GM19099 (cell line): Measurements from ENCODE around the gene UPK2.

Experiments
- POLR2A ChIP-seq: IDR thresholded peaks from 3 replicates; pipeline ENCODE4 v1.6.1; 2011; ENCODE audit warnings: low read depth; ENCODE audit not compliant: insufficient read length; ENCODE audit errors: extremely low read depth

UPK2 gene

GRCh38 chr11:118915396-118915795 lies 40.7 kb upstream of the UPK2 start:
- no peak for TF ChIP-seq POLR2A

- TF ChIP-seq POLR2A: no peak
Measured at GRCh38 chr11:118915941-118916841, 39.9 kb upstream of the UPK2 start.

DNA sequence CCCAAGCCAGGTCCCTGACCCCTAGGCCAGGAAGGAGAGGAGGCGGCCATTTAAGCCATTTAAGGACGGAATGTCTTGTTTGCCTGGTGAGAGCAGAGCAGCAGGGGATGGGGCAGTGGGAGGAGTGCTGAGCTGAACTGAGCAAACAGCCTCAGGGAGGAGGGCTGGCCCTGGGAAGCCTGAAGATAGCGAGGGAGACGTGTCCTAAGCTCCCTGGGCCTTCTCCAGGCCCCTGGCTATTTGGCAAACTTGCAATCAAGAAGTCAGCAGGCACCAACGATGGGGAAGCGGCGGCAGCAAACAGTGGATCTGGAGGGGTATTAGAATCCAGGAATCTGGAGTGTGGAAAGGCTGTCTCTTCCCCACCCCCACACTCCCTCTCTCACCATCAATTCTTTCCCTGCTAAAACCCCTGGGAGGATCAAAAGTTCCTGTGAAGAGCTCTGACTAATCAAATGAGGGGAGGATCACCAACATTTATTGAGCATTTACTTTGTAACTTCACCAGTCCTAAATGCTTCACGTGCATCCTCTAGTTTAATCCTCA lies 39.2 kb upstream of the UPK2 start:
- no peak for TF ChIP-seq POLR2A

GRCh38 chr11:118917481-118918127 lies 38.5 kb upstream of the UPK2 start:
- TF ChIP-seq POLR2A: no peak

- TF ChIP-seq POLR2A: no peak
Measured at GRCh38 chr11:118918128-118918685, 37.9 kb upstream of the UPK2 start.

GRCh38 chr11:118918686-118919280 lies 37.3 kb upstream of the UPK2 start:
- no peak for TF ChIP-seq POLR2A

GRCh38 chr11:118921121-118921928 lies 34.8 kb upstream of the UPK2 start:
- TF ChIP-seq POLR2A: no peak

DNA sequence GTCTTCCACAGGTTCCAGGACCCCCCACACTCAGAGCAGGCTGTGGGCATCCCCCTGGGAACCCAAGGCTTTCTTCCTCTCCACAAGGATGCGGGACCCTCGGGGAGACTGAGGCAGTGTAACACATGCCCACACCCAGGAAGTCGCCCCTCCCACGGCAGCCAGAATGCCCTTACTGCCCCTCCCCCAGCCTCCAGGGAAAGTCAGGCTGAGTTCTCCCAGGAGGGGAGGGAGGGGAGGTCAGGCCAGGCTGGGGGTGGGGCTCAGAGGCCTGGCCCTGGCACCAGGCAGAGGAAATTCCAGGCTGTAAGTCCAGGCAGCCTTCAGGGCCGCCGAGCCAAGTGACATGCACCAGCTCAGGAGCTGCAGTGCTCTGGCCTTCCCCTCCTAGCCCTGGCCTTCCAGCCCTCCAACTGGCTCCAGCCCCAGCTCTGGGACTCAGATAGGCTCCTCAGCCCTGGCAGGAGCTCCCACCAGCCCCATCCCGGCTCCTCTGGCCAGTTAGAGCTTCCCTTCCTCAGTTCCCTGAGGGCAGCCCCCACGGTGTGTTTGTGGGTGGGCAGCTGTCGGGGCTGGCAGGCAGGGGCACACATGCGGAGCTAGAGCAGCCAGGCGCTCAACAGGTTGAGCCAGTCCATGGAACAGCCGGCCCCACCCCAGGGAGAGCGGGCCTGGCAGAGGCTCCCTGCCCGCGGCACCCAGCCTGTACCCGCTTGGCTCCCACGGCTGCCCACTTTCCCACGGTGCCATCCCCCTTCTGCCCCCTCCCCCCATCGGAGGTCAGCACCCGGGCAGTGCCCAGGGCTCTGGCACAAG lies 34.0 kb upstream of the UPK2 start:
- no peak for TF ChIP-seq POLR2A

- no peak for TF ChIP-seq POLR2A
Measured at GRCh38 chr11:118922745-118923627, 33.1 kb upstream of the UPK2 start.

DNA sequence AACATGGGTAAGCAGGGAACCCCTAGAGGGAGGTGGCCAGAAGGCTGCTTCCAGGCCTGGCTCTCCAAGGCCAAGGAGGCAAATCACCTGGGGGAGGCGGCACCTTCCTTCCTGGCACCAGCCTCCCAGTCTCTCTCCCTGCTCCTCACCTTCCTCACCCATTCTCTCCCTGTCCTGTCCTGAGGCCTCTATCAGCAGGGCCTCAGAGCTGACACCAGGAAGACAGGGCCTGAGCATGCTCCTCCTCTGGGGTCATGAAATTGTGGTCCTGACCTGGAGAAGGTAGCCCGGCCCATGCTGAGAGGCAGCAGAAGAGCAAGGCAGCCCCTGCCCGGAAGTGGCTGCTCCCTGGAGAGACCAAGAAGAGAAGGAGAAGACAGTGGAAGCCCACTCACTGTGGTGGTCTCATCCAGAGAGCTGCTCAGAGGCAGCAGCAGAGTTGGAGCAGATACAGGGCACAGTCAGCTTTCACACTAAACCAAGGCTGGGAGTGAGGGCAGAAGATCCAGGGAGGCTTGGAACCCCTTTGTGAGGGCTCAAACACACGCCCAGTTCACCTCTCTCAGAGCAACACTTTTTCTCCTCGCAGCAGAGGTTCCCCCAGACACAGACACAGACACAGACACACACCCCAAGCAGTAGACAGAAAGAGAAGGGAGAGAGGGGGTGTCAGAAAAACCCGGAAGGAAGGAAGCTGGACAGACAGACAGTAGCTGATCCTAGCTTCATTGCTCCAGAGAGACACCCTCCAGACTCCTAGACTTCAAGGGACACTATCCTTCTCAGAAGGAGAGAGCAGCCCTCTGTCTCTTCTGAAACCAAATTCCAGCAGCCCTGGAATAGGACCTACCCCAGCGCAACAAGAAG lies 32.1 kb upstream of the UPK2 start:
- TF ChIP-seq POLR2A: no peak
